SK-N-SH treated with all-trans-retinoic acid at 6 μM for 48 hours (cell line): ENCODE measurements around the gene OR56A1.

ENCODE experiments used
- OSR1 ChIP-seq: fragments of 250-450 bp; sonication (Bioruptor Pico); IDR thresholded peaks from 2 replicates; pipeline ENCODE4 v1.8.0; 2022; ENCODE audit warnings: moderate library complexity, mild to moderate bottlenecking, inconsistent platforms
- POU6F1 ChIP-seq: fragments of 250-450 bp; sonication (Bioruptor Pico); IDR thresholded peaks from 2 replicates; pipeline ENCODE4 v1.8.0; 2021; ENCODE audit warnings: low read depth, mild to moderate bottlenecking, moderate library complexity, borderline replicate concordance
- PPARA ChIP-seq: fragments of 250-450 bp; sonication (Bioruptor Pico); IDR thresholded peaks from 2 replicates; pipeline ENCODE4 v1.5.0; 2020; ENCODE audit warnings: mild to moderate bottlenecking, borderline replicate concordance
- TF ChIP-seq, protein P1 (sequence below): fragments of 250-450 bp; sonication (Bioruptor Pico); IDR thresholded peaks from 2 replicates; pipeline ENCODE4 v1.8.0; 2020; ENCODE audit warnings: mild to moderate bottlenecking, moderate library complexity, borderline replicate concordance

- TF ChIP-seq, protein P1, sequence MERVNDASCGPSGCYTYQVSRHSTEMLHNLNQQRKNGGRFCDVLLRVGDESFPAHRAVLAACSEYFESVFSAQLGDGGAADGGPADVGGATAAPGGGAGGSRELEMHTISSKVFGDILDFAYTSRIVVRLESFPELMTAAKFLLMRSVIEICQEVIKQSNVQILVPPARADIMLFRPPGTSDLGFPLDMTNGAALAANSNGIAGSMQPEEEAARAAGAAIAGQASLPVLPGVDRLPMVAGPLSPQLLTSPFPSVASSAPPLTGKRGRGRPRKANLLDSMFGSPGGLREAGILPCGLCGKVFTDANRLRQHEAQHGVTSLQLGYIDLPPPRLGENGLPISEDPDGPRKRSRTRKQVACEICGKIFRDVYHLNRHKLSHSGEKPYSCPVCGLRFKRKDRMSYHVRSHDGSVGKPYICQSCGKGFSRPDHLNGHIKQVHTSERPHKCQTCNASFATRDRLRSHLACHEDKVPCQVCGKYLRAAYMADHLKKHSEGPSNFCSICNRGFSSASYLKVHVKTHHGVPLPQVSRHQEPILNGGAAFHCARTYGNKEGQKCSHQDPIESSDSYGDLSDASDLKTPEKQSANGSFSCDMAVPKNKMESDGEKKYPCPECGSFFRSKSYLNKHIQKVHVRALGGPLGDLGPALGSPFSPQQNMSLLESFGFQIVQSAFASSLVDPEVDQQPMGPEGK (CRISPR knock-in tag), result no peak
- TF ChIP-seq OSR1 (CRISPR knock-in tag), result no peak
- TF ChIP-seq PPARA (CRISPR knock-in tag), result no peak
- TF ChIP-seq POU6F1 (CRISPR knock-in tag), result no peak
These were observed 38.4 kb downstream of the OR56A1 start for GRCh38 chr11:5992150-5992549.
